Measurements from ENCODE around the gene B4GALT6. TPM values are rescaled to one million over a fixed set of nuclear protein-coding genes. Genes with fewer than 3 reads are reported as not detected.

The B4GALT6 gene
- total and polyA plus RNA-seq, 10 of the 15 experiments (the other 5 are each of a cell fraction or from before 2014, with no cell fraction given): 11.9 to 47.4 (median 18.0) TPM

DNA sequence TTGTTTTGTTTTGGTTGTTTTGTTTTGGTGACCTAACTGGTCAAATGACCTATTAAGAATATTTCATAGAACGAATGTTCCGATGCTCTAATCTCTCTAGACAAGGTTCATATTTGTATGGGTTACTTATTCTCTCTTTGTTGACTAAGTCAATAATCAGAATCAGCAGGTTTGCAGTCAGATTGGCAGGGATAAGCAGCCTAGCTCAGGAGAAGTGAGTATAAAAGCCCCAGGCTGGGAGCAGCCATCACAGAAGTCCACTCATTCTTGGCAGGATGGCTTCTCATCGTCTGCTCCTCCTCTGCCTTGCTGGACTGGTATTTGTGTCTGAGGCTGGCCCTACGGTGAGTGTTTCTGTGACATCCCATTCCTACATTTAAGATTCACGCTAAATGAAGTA lies 92.8 kb downstream of the B4GALT6 start, which contains the start of gene TTR:
Gene TTR, plus strand, starts transcription at position 250 of the 400 bp plus-strand sequence. Its CDS starts 26 bp downstream, at position 276.
- H4K20me1 ChIP-seq (ENCODE audit: control insufficient read depth, insufficient read depth): no peaks in the 10 kb centered on the region
- no peak for DNase-seq (ENCODE audit: low read depth, low spot score)
- no TSS peak for BruUV-seq (replicated peaks)
- no peaks in the 10 kb centered on the region for H3K79me2 ChIP-seq (ENCODE audit: control insufficient read depth, insufficient read depth, low read length)
- no peak for FAIRE-seq
- H3K4me2 ChIP-seq (ENCODE audit: control insufficient read depth, insufficient read depth): no peak within 1 kb of the TSS
- H3K27ac ChIP-seq (ENCODE audit: control insufficient read depth, insufficient read depth): no peak within 1 kb of the TSS
- no peak within 1 kb of the TSS for H3K9ac ChIP-seq (ENCODE audit: control insufficient read depth, insufficient read depth, low read length)
- TF ChIP-seq MEF2B (IDR thresholded peaks at IDR 0.05; ENCODE audit: partially characterized antibody, poor library complexity, severe bottlenecking): no peak
- no peak for TF ChIP-seq HDAC6 (IDR thresholded peaks at IDR 0.05; ENCODE audit: unreplicated experiment)
- no peak for TF ChIP-seq KLF5 (IDR thresholded peaks at IDR 0.05; ENCODE audit: partially characterized antibody)
- no peak for TF ChIP-seq PAX8 (IDR thresholded peaks at IDR 0.05)
- TF ChIP-seq SMAD5 (IDR thresholded peaks at IDR 0.05; ENCODE audit: low read depth): no peak
- no peak for TF ChIP-seq RFX5 (IDR thresholded peaks at IDR 0.05; ENCODE audit: low read depth, low read length)
- TF ChIP-seq, protein P1, sequence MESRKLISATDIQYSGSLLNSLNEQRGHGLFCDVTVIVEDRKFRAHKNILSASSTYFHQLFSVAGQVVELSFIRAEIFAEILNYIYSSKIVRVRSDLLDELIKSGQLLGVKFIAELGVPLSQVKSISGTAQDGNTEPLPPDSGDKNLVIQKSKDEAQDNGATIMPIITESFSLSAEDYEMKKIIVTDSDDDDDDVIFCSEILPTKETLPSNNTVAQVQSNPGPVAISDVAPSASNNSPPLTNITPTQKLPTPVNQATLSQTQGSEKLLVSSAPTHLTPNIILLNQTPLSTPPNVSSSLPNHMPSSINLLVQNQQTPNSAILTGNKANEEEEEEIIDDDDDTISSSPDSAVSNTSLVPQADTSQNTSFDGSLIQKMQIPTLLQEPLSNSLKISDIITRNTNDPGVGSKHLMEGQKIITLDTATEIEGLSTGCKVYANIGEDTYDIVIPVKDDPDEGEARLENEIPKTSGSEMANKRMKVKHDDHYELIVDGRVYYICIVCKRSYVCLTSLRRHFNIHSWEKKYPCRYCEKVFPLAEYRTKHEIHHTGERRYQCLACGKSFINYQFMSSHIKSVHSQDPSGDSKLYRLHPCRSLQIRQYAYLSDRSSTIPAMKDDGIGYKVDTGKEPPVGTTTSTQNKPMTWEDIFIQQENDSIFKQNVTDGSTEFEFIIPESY (IDR thresholded peaks at IDR 0.05): no peak
- no peak for TF ChIP-seq HCFC1 (IDR thresholded peaks at IDR 0.05; ENCODE audit: low read length)
- TF ChIP-seq JUNB (IDR thresholded peaks at IDR 0.05): no peak
- TF ChIP-seq, protein P2, sequence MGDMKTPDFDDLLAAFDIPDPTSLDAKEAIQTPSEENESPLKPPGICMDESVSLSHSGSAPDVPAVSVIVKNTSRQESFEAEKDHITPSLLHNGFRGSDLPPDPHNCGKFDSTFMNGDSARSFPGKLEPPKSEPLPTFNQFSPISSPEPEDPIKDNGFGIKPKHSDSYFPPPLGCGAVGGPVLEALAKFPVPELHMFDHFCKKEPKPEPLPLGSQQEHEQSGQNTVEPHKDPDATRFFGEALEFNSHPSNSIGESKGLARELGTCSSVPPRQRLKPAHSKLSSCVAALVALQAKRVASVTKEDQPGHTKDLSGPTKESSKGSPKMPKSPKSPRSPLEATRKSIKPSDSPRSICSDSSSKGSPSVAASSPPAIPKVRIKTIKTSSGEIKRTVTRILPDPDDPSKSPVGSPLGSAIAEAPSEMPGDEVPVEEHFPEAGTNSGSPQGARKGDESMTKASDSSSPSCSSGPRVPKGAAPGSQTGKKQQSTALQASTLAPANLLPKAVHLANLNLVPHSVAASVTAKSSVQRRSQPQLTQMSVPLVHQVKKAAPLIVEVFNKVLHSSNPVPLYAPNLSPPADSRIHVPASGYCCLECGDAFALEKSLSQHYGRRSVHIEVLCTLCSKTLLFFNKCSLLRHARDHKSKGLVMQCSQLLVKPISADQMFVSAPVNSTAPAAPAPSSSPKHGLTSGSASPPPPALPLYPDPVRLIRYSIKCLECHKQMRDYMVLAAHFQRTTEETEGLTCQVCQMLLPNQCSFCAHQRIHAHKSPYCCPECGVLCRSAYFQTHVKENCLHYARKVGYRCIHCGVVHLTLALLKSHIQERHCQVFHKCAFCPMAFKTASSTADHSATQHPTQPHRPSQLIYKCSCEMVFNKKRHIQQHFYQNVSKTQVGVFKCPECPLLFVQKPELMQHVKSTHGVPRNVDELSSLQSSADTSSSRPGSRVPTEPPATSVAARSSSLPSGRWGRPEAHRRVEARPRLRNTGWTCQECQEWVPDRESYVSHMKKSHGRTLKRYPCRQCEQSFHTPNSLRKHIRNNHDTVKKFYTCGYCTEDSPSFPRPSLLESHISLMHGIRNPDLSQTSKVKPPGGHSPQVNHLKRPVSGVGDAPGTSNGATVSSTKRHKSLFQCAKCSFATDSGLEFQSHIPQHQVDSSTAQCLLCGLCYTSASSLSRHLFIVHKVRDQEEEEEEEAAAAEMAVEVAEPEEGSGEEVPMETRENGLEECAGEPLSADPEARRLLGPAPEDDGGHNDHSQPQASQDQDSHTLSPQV (IDR thresholded peaks at IDR 0.05): no peak
- no peak for TF ChIP-seq KAT2A (conservative IDR thresholded peaks at IDR 0.05; ENCODE audit: control insufficient read depth, low read depth, low read length)
- no peak for ATAC-seq
- ChIA-PET CTCF (no interaction called here), POLR2A (no interaction called here), SMC1A (ENCODE audit: uncharacterized antibody, unreplicated experiment) (no interaction called here), RAD21 (ENCODE audit: unreplicated experiment) (no interaction called here)
- H3K9me3 ChIP-seq (replicated peaks; ENCODE audit: control insufficient read depth, insufficient read depth, low read length): no peaks in the 10 kb centered on the region
- intact Hi-C loops (cut with micrococcal nuclease; ENCODE audit: unreplicated experiment) (no loop called here), in situ Hi-C loops (cut with MboI) (no loop called here)
- H3K4me3 ChIP-seq: no peak within 1 kb of the TSS
- no peaks in the 10 kb centered on the region for H3K27me3 ChIP-seq (replicated peaks in 1 of 2; ENCODE audit: control insufficient read depth in 2 of 2, insufficient read depth in 2 of 2, low read length in 1 of 2)
- H3K36me3 ChIP-seq (ENCODE audit: control insufficient read depth in 2 of 2, insufficient read depth in 2 of 2, low read length in 1 of 2): no peaks in the 10 kb centered on the region
- no peaks in the 10 kb centered on the region for H3K4me1 ChIP-seq (ENCODE audit: control insufficient read depth, insufficient read depth, low read length)
- H2AFZ ChIP-seq (ENCODE audit: control insufficient read depth, low read depth, low read length): no peak within 1 kb of the TSS
- WGBS (ENCODE audit: insufficient coverage, insufficient replicate concordance, low lambda C conversion rate, missing lambda C conversion rate): 56% methylated on average over 5 of the region's 5 CpGs
